Progenitor cell of endocrine pancreas (in vitro differentiated cells): ENCODE results near the gene PRPS1L1. TPM values are rescaled to one million over a fixed set of nuclear protein-coding genes. Genes with fewer than 3 reads are reported as not detected.

Experiments used
- DNase-seq: peaks from one replicate; pipeline ENCODE4 v3.0.0; 2021; ENCODE audit warnings: low spot score; ENCODE audit not compliant: unreplicated experiment
- H3K27ac Mint-ChIP-seq: 2 replicates; pipeline ENCODE4 v1.8.0; 2021; ENCODE audit warnings: mild to moderate bottlenecking, moderate library complexity, mixed read lengths
- H3K27me3 Mint-ChIP-seq: 2 replicates; pipeline ENCODE4 v1.8.0; 2021; ENCODE audit warnings: mixed read lengths
- H3K36me3 Mint-ChIP-seq: 2 replicates; pipeline ENCODE4 v1.8.0; 2022; ENCODE audit warnings: mixed read lengths; ENCODE audit not compliant: insufficient read depth
- H3K4me1 Mint-ChIP-seq: 2 replicates; pipeline ENCODE4 v1.8.0; 2021; ENCODE audit warnings: low read depth, mixed read lengths
- H3K4me3 Mint-ChIP-seq: 2 replicates; pipeline ENCODE4 v1.8.0; 2021; ENCODE audit warnings: low read depth, mild to moderate bottlenecking, moderate library complexity, mixed read lengths
- H3K9me3 Mint-ChIP-seq: 2 replicates; pipeline ENCODE4 v1.8.0; 2021; ENCODE audit warnings: low read depth, mixed read lengths
- CTCF ChIP-seq: fragments of 200-600 bp; sonication (generic); IDR thresholded peaks from one replicate; pipeline ENCODE4 v1.5.0; 2021; ENCODE audit warnings: antibody characterized with exemption, mild to moderate bottlenecking; ENCODE audit not compliant: unreplicated experiment
- total RNA-seq: library from RNA; stranded (reverse); gene quantifications from 2 replicates; pipeline ENCODE4 v1.2.1, GENCODE V29; 2021

The PRPS1L1 gene
- total RNA-seq, 1 donor from 2014 or later, result not detected

GRCh38 chr7:18036783-18037182 is 9.1 kb upstream of the PRPS1L1 start:
- peaks cover 11% of the 10 kb centered on the region for H3K4me1 Mint-ChIP-seq
- no peak for DNase-seq
- peaks cover 10% of the 10 kb centered on the region for H3K9me3 Mint-ChIP-seq
- no peak for TF ChIP-seq CTCF
- no peaks in the 10 kb centered on the region for H3K27me3 Mint-ChIP-seq
- no peaks in the 10 kb centered on the region for H3K36me3 Mint-ChIP-seq
- no peak overlapping the region for H3K27ac Mint-ChIP-seq
- no peak overlapping the region for H3K4me3 Mint-ChIP-seq

GRCh38 chr7:18030758-18031157 is 3.1 kb upstream of the PRPS1L1 start:
- no peak for DNase-seq
- H3K27ac Mint-ChIP-seq, result no peak overlapping the region
- H3K4me3 Mint-ChIP-seq, result no peak overlapping the region
- no peaks in the 10 kb centered on the region for H3K36me3 Mint-ChIP-seq
- H3K4me1 Mint-ChIP-seq, result no peaks in the 10 kb centered on the region
- TF ChIP-seq CTCF, result no peak
- no peaks in the 10 kb centered on the region for H3K27me3 Mint-ChIP-seq
- H3K9me3 Mint-ChIP-seq, result peaks cover 7% of the 10 kb centered on the region

- TF ChIP-seq CTCF, result no peak
- H3K4me3 Mint-ChIP-seq, result no peak overlapping the region
- H3K4me1 Mint-ChIP-seq, result peaks cover 5% of the 10 kb centered on the region
- no peak overlapping the region for H3K27ac Mint-ChIP-seq
- DNase-seq, result no peak
- no peaks in the 10 kb centered on the region for H3K36me3 Mint-ChIP-seq
- no peaks in the 10 kb centered on the region for H3K27me3 Mint-ChIP-seq
- peaks cover 4% of the 10 kb centered on the region for H3K9me3 Mint-ChIP-seq
Measured at GRCh38 chr7:18020138-18020715, 7.4 kb downstream of the PRPS1L1 start.

GRCh38 chr7:18019555-18019954 is 8.1 kb downstream of the PRPS1L1 start:
- Mint-ChIP-seq H3K27ac (no peak overlapping the region), H3K4me1 (peaks cover 5% of the 10 kb centered on the region), H3K27me3 (no peaks in the 10 kb centered on the region), H3K36me3 (no peaks in the 10 kb centered on the region), H3K9me3 (peaks cover 4% of the 10 kb centered on the region), H3K4me3 (no peak overlapping the region)
- DNase-seq, result no peak
- TF ChIP-seq CTCF, result no peak

GRCh38 chr7:18018296-18019215 is 9.1 kb downstream of the PRPS1L1 start:
- Mint-ChIP-seq H3K9me3 (peaks cover 4% of the 10 kb centered on the region), H3K4me1 (peaks cover 5% of the 10 kb centered on the region), H3K36me3 (no peaks in the 10 kb centered on the region), H3K27ac (no peak overlapping the region), H3K4me3 (no peak overlapping the region), H3K27me3 (no peaks in the 10 kb centered on the region)
- no peak for TF ChIP-seq CTCF
- DNase-seq, result no peak
